Measurements from ENCODE around the gene LRRC8D.
"Not testable (repeated sequence)": the region's sequence is repeated elsewhere in the genome, so short reads cannot be mapped to it uniquely, and the experiment has no call there.

DNA sequence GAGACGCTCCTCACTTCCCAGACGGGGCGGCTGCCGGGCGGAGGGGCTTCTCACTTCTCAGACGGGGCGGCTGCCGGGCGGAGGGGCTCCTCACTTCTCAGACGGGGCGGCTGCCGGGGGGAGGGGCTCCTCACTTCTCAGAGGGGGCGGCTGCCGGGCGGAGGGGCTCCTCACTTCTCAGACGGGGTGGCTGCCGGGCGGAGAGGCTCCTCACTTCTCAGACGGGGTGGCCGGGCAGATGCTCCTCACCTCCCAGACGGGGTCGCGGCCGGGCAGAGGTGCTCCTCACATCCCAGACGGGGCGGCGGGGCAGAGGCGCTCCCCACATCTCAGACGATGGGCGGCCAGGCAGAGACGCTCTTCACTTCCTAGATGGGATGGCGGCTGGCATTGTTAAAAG is 23.0 kb upstream of the LRRC8D start:
- TF ChIP-seq, protein P1, sequence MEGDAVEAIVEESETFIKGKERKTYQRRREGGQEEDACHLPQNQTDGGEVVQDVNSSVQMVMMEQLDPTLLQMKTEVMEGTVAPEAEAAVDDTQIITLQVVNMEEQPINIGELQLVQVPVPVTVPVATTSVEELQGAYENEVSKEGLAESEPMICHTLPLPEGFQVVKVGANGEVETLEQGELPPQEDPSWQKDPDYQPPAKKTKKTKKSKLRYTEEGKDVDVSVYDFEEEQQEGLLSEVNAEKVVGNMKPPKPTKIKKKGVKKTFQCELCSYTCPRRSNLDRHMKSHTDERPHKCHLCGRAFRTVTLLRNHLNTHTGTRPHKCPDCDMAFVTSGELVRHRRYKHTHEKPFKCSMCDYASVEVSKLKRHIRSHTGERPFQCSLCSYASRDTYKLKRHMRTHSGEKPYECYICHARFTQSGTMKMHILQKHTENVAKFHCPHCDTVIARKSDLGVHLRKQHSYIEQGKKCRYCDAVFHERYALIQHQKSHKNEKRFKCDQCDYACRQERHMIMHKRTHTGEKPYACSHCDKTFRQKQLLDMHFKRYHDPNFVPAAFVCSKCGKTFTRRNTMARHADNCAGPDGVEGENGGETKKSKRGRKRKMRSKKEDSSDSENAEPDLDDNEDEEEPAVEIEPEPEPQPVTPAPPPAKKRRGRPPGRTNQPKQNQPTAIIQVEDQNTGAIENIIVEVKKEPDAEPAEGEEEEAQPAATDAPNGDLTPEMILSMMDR (IDR thresholded peaks at IDR 0.05): not testable (repeated sequence)
- not testable (repeated sequence) for TF ChIP-seq POLR2AphosphoS5 (IDR thresholded peaks at IDR 0.05)
